OCI-LY7 (cell line): Measurements from ENCODE around the gene ZNF576. TPM values are rescaled to one million over a fixed set of nuclear protein-coding genes. Genes with fewer than 3 reads are reported as not detected.
"Not testable (repeated sequence)": the region's sequence is repeated elsewhere in the genome, so short reads cannot be mapped to it uniquely, and the experiment has no call there.

Experiments used
- BruUV-seq: library from RNA; stranded (reverse); fragments of 400-500 nt; replicated peaks from 2 replicates; lab custom pipeline; 2021; lab: Mats Ljungman, UMichigan
- CTCF ChIA-PET: fragments of 300-600 bp; sonication (Branson Sonifier 250); formaldehyde crosslinking; loops from one replicate; lab custom pipeline; 2022; ENCODE audit warnings: antibody characterized with exemption; ENCODE audit not compliant: unreplicated experiment; lab: Charles Lee
- POLR2A ChIA-PET: fragments of 300-600 bp; sonication (Branson Sonifier 250); formaldehyde crosslinking; loops from one replicate; lab custom pipeline; 2022; ENCODE audit warnings: antibody characterized with exemption; lab: Charles Lee
- DNase-seq: peaks from one replicate; pipeline ENCODE4 v3.0.0-alpha.2; 2015; ENCODE audit warnings: low spot score
- H2AFZ ChIP-seq: fragments of 200-600 bp; sonication (generic), shearing (Covaris generic); 2 replicates; pipeline ENCODE4 v1.6.1; 2014; ENCODE audit warnings: mild to moderate bottlenecking, antibody characterized with exemption, low read length, moderate library complexity
- H3K27ac ChIP-seq: fragments of 200-600 bp; sonication (generic); 2 replicates; pipeline ENCODE4 v1.5.1; 2014; ENCODE audit warnings: mixed run types, low read depth, mild to moderate bottlenecking, moderate library complexity, low read length, inconsistent platforms; ENCODE audit not compliant: poor library complexity, severe bottlenecking
- H3K36me3 ChIP-seq: fragments of 200-600 bp; sonication (generic); 2 replicates; pipeline ENCODE4 v1.6.1; 2014; ENCODE audit warnings: mild to moderate bottlenecking, antibody characterized with exemption, low read length, moderate library complexity, mixed read lengths; ENCODE audit not compliant: insufficient read depth
- H3K4me1 ChIP-seq: fragments of 200-600 bp; sonication (generic); 2 replicates; pipeline ENCODE4 v1.5.1; 2014; ENCODE audit warnings: mild to moderate bottlenecking, low read length; ENCODE audit not compliant: insufficient read depth, poor library complexity, severe bottlenecking
- H3K4me2 ChIP-seq: fragments of 200-600 bp; sonication (generic); 2 replicates; pipeline ENCODE4 v1.6.1; 2014; ENCODE audit warnings: mild to moderate bottlenecking, low read length
- H3K4me3 ChIP-seq: fragments of 200-600 bp; sonication (generic); 2 replicates; pipeline ENCODE4 v1.5.1; 2014; ENCODE audit warnings: mild to moderate bottlenecking, low read depth, low read length; ENCODE audit not compliant: poor library complexity, severe bottlenecking
- H3K79me2 ChIP-seq: fragments of 200-600 bp; sonication (generic); 2 replicates; pipeline ENCODE4 v1.6.1; 2016; ENCODE audit warnings: low read depth, mild to moderate bottlenecking, low read length, moderate library complexity, mixed read lengths; ENCODE audit not compliant: insufficient read depth
- H3K9me2 ChIP-seq: fragments of 200-600 bp; sonication (generic); 2 replicates; pipeline ENCODE4 v1.6.1; 2016; ENCODE audit warnings: mild to moderate bottlenecking, low read length, mixed read lengths; ENCODE audit not compliant: insufficient read depth
- H3K9me3 ChIP-seq: fragments of 200-600 bp; sonication (generic); 2 replicates; pipeline ENCODE4 v1.6.1; 2014; ENCODE audit warnings: mild to moderate bottlenecking, mixed run types, low read length, mixed read lengths
- H4K20me1 ChIP-seq: fragments of 200-600 bp; sonication (generic); 2 replicates; pipeline ENCODE4 v1.6.1; 2014; ENCODE audit warnings: mild to moderate bottlenecking, antibody characterized with exemption, low read length, moderate library complexity, mixed read lengths; ENCODE audit not compliant: insufficient read depth
- CTCF ChIP-seq: fragments of 200-600 bp; sonication (generic); conservative IDR thresholded peaks from 2 replicates; pipeline ENCODE4 v1.5.1; 2014; ENCODE audit warnings: mild to moderate bottlenecking, antibody characterized with exemption, low read length, moderate library complexity, mixed read lengths
- EZH2phosphoT487 ChIP-seq: fragments of 200-600 bp; sonication (generic); IDR thresholded peaks from 2 replicates; pipeline ENCODE4 v1.6.1; 2018; ENCODE audit warnings: low read depth, borderline replicate concordance, mild to moderate bottlenecking, mixed run types, antibody characterized with exemption, low read length, moderate library complexity, mixed read lengths
- intact Hi-C: fragments of 100-400 bp; cut with micrococcal nuclease; formaldehyde crosslinking; loops from one replicate; pipeline ENCODE4 v1.10.0; 2022; ENCODE audit not compliant: unreplicated experiment
- total RNA-seq, 2 experiments: library from RNA; depleted of rRNA in 1 of 2; stranded (reverse); fragments of >200 nt in 1 of 2; shearing (Covaris generic) in 1 of 2; gene quantifications; 2 replicates each; pipeline ENCODE4 v1.2.3, GENCODE V29; 2014 to 2022

Gene ZNF576
- total RNA-seq, 2 experiments from 2014 or later = 17.8 to 20.2 TPM

DNA sequence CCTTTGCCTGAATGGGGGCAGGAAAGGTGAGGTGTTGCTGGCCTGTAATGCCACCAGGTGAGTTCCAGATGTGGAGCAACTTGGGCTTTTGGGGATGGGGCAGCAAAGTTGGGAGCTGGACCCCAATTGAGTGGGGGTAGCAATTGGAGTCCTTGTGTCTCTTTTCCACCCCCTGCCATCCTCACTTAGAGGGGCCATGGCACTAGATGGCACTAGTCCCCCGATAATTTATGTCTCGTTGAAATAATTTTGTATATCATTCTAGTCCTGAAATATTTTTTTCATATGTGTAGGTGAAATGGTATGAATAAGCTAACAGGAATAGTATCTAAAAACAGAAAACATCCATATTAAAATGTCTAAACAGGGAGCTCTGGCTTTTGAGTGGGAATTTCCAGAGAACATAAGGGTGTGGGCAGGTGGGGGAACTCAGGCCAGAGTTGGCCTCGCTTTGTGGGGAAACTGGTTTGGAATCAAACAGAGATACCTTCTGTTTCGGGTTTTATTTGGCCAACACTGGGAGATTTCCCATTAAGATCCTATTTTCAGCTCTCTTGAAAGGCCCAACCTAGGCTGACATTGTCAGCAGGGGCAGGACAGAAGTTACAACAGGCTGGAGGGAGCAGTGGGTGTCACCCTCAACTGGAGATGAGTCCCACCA lies 3.4 kb downstream of the ZNF576 start:
- H3K9me2 ChIP-seq = no peaks in the 10 kb centered on the region
- H3K4me1 ChIP-seq = peaks cover 18% of the 10 kb centered on the region
- H3K4me2 ChIP-seq = no peak overlapping the region
- intact Hi-C loops = loop anchor here (10.0 kb wide), 2 partner anchors 65 to 155 kb away; partner anchors contain the start of gene ZNF575
- no peak overlapping the region for H3K27ac ChIP-seq
- H3K36me3 ChIP-seq = peaks cover 58% of the 10 kb centered on the region
- H2AFZ ChIP-seq = no peak overlapping the region
- no peak for DNase-seq
- H4K20me1 ChIP-seq = no peaks in the 10 kb centered on the region; the same call in 1 of the 2 replicates
- TF ChIP-seq CTCF (peak; percentile 33; the same call in 1 of the 2 replicates), EZH2phosphoT487 (no peak)
- ChIA-PET CTCF (no interaction called here), POLR2A (no interaction called here)
- no peak overlapping the region for H3K4me3 ChIP-seq
- TSS peak; percentile 28 for BruUV-seq
- no peaks in the 10 kb centered on the region for H3K9me3 ChIP-seq
- H3K79me2 ChIP-seq = peaks cover 33% of the 10 kb centered on the region

DNA sequence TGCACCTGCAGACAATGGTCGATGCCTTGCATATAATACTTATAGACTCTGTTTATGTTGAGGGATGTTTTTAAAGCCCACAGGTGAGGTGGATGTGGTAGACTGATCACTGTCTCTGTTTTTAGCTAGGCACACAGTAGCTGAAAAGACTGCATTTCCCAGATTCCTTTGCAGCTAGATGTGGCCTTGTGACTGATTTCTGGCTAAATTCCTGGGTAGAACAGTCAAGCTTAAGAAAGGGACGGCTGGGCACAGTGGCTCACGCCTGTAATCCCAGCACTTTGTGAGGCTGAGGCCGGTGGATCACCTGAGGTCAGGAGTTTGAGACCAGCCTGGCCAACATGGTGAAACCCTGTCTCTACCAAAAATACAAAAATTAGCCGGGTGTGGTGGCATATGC lies 3.9 kb downstream of the ZNF576 start:
- CTCF ChIA-PET, H3K4me2 ChIP-seq, H4K20me1 ChIP-seq, DNase-seq, H2AFZ ChIP-seq, H3K4me3 ChIP-seq, intact Hi-C loops, POLR2A ChIA-PET, BruUV-seq, H3K27ac ChIP-seq, H3K9me3 ChIP-seq, H3K9me2 ChIP-seq: not testable (repeated sequence)
- Histone ChIP-seq H3K36me3 (peaks cover 58% of the 10 kb centered on the region), H3K4me1 (peaks cover 18% of the 10 kb centered on the region), H3K79me2 (peaks cover 30% of the 10 kb centered on the region)

- intact Hi-C loops = no loop called here
These were observed 9.6 kb downstream of the ZNF576 start for GRCh38 chr19:43605875-43606568.

More at GRCh38 chr19:43605875-43606568, 9.6 kb downstream of the ZNF576 start:
- Histone ChIP-seq H3K4me3 (no peak overlapping the region), H3K79me2 (no peaks in the 10 kb centered on the region), H3K36me3 (peaks cover 57% of the 10 kb centered on the region), H3K4me1 (peaks cover 6% of the 10 kb centered on the region), H3K9me2 (no peaks in the 10 kb centered on the region), H2AFZ (no peak overlapping the region), H3K27ac (no peak overlapping the region), H4K20me1 (no peaks in the 10 kb centered on the region), H3K4me2 (no peak overlapping the region), H3K9me3 (no peaks in the 10 kb centered on the region)
- BruUV-seq = no TSS peak
- CTCF ChIA-PET = interaction anchor here (0.5 kb wide), 1 partner anchor 9 kb away, joined by 3 read pairs; no protein-coding TSS in a partner anchor
- TF ChIP-seq EZH2phosphoT487 = no peak
- no peak for TF ChIP-seq CTCF
- DNase-seq = no peak
- POLR2A ChIA-PET = no interaction called here
